Measurements from ENCODE around the gene KCND3. TPM values are rescaled to one million over a fixed set of nuclear protein-coding genes. Genes with fewer than 3 reads are reported as not detected.

The KCND3 gene
- total RNA-seq, 1 donor from 2014 or later, result 5.5 TPM

GRCh38 chr1:111730706-111731105 is 258.8 kb downstream of the KCND3 start:
- Histone ChIP-seq H3K4me3 (no peak overlapping the region), H3K36me3 (peaks cover 8% of the 10 kb centered on the region), H3K9me3 (no peaks in the 10 kb centered on the region), H3K4me1 (peaks cover 25% of the 10 kb centered on the region), H3K27me3 (ENCODE audit: low read depth) (no peaks in the 10 kb centered on the region), H3K27ac (no peak overlapping the region)
- intact Hi-C loops (cut with DNase I), result no loop called here
- no peak for TF ChIP-seq CTCF (IDR thresholded peaks at IDR 0.05)
- ATAC-seq (no peak), DNase-seq (no peak)

GRCh38 chr1:111729946-111730681 is 259.4 kb downstream of the KCND3 start:
- Histone ChIP-seq H3K9me3 (no peaks in the 10 kb centered on the region), H3K4me3 (no peak overlapping the region), H3K27me3 (ENCODE audit: low read depth) (no peaks in the 10 kb centered on the region), H3K27ac (no peak overlapping the region), H3K36me3 (peaks cover 8% of the 10 kb centered on the region), H3K4me1 (peaks cover 25% of the 10 kb centered on the region)
- intact Hi-C loops (cut with DNase I), result no loop called here
- ATAC-seq (no peak), DNase-seq (no peak)
- no peak for TF ChIP-seq CTCF (IDR thresholded peaks at IDR 0.05)

GRCh38 chr1:111729271-111729921 is 260.1 kb downstream of the KCND3 start:
- no peak overlapping the region for H3K4me3 ChIP-seq
- ATAC-seq (no peak), DNase-seq (no peak)
- H3K36me3 ChIP-seq, result peaks cover 8% of the 10 kb centered on the region
- no peak overlapping the region for H3K27ac ChIP-seq
- peaks cover 19% of the 10 kb centered on the region for H3K4me1 ChIP-seq
- H3K27me3 ChIP-seq (ENCODE audit: low read depth), result no peaks in the 10 kb centered on the region
- intact Hi-C loops (cut with DNase I), result no loop called here
- no peaks in the 10 kb centered on the region for H3K9me3 ChIP-seq
- no peak for TF ChIP-seq CTCF (IDR thresholded peaks at IDR 0.05)

- Histone ChIP-seq H3K4me3 (no peak overlapping the region), H3K4me1 (peaks cover 4% of the 10 kb centered on the region), H3K27ac (no peak overlapping the region), H3K36me3 (peaks cover 8% of the 10 kb centered on the region), H3K27me3 (ENCODE audit: low read depth) (no peaks in the 10 kb centered on the region), H3K9me3 (no peaks in the 10 kb centered on the region)
- no peak for DNase-seq
- ATAC-seq, result no peak
- no peak for TF ChIP-seq CTCF (IDR thresholded peaks at IDR 0.05)
- intact Hi-C loops (cut with DNase I), result no loop called here
Observed at GRCh38 chr1:111727056-111727455, 262.4 kb downstream of the KCND3 start.

- intact Hi-C loops (cut with DNase I), result no loop called here
- no peak for ATAC-seq
- Histone ChIP-seq H3K4me3 (no peak overlapping the region), H3K36me3 (peaks cover 8% of the 10 kb centered on the region), H3K4me1 (peaks cover 20% of the 10 kb centered on the region), H3K27ac (no peak overlapping the region), H3K27me3 (ENCODE audit: low read depth) (no peaks in the 10 kb centered on the region), H3K9me3 (no peaks in the 10 kb centered on the region)
- DNase-seq, result no peak
- TF ChIP-seq CTCF (IDR thresholded peaks at IDR 0.05), result no peak
Observed at GRCh38 chr1:111725192-111725591, 264.3 kb downstream of the KCND3 start.
